Calu3 (cell line): ENCODE data around the gene BSPH1. TPM values are rescaled to one million over a fixed set of nuclear protein-coding genes. Genes with fewer than 3 reads are reported as not detected.

Experiments
- Bru-seq: library from RNA; stranded (reverse); fragments of 400-500 nt; gene quantifications from one replicate; lab custom pipeline; 2021; lab: Mats Ljungman, UMichigan
- BruChase-seq, 2 experiments: library from RNA; stranded (reverse); fragments of 400-500 nt; gene quantifications; one replicate each; lab custom pipeline; 2021; lab: Mats Ljungman, UMichigan
- BruUV-seq: library from RNA; stranded (reverse); fragments of 400-500 nt; replicated peaks from 2 replicates; lab custom pipeline; 2021; lab: Mats Ljungman, UMichigan
- CTCF ChIA-PET: fragments of 300-600 bp; sonication (Branson Sonifier 250); formaldehyde crosslinking; loops from one replicate; lab custom pipeline; 2022; ENCODE audit warnings: antibody characterized with exemption; lab: Charles Lee
- DNase-seq: peaks from one replicate; pipeline ENCODE4 v3.0.0; 2022
- H3K27ac Mint-ChIP-seq: one replicate; pipeline ENCODE4 v1.8.0; 2022; ENCODE audit warnings: mixed read lengths; ENCODE audit not compliant: unreplicated experiment
- H3K27me3 Mint-ChIP-seq: one replicate; pipeline ENCODE4 v1.8.0; 2022; ENCODE audit warnings: mixed read lengths; ENCODE audit not compliant: unreplicated experiment
- H3K36me3 Mint-ChIP-seq: one replicate; pipeline ENCODE4 v1.8.0; 2022; ENCODE audit warnings: mild to moderate bottlenecking, moderate library complexity, mixed read lengths; ENCODE audit not compliant: insufficient read depth, unreplicated experiment
- H3K4me1 Mint-ChIP-seq: one replicate; pipeline ENCODE4 v1.8.0; 2022; ENCODE audit warnings: mild to moderate bottlenecking, low read depth, mixed read lengths; ENCODE audit not compliant: unreplicated experiment
- H3K4me3 Mint-ChIP-seq: one replicate; pipeline ENCODE4 v1.8.0; 2022; ENCODE audit warnings: mild to moderate bottlenecking, low read depth, moderate library complexity, mixed read lengths; ENCODE audit not compliant: unreplicated experiment
- H3K9me3 Mint-ChIP-seq: one replicate; pipeline ENCODE4 v1.8.0; 2022; ENCODE audit warnings: low read depth, mixed read lengths; ENCODE audit not compliant: unreplicated experiment
- intact Hi-C: fragments of 100-400 bp; cut with micrococcal nuclease; formaldehyde crosslinking; loops from one replicate; pipeline ENCODE4 v1.10.0; 2022; ENCODE audit not compliant: unreplicated experiment
- long read RNA-seq: library from polyadenylated mRNA; stranded (forward); transcript quantifications from one replicate; pipeline ENCODE4 v2.0.0, GENCODE V29; 2022
- total RNA-seq: library from RNA; stranded (reverse); gene quantifications from 2 replicates; pipeline ENCODE4 v1.2.3, GENCODE V29; 2022
- TF ChIP-seq, protein P1 (sequence below): fragments of 200-600 bp; IDR thresholded peaks from one replicate; pipeline ENCODE4 v1.8.0; 2022; ENCODE audit warnings: antibody characterized with exemption; ENCODE audit not compliant: unreplicated experiment

The BSPH1 gene, protein sequence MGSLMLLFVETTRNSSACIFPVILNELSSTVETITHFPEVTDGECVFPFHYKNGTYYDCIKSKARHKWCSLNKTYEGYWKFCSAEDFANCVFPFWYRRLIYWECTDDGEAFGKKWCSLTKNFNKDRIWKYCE
- total RNA-seq (not detected in 2 replicates), Bru-seq, nascent RNA (not detected), BruChase-seq, experiment 1, labeled RNA remaining after a 6-hour chase (not detected), BruChase-seq, experiment 2, labeled RNA remaining after a 2-hour chase (not detected)
- long read RNA-seq, result 0 reads

- intact Hi-C loops, result no loop called here
- CTCF ChIA-PET, result no interaction called here
- H3K27me3 Mint-ChIP-seq, result peaks cover 86% of the 10 kb centered on the region
- BruUV-seq, result no TSS peak
- peaks cover 5% of the 10 kb centered on the region for H3K9me3 Mint-ChIP-seq
- no peak for DNase-seq
- no peaks in the 10 kb centered on the region for H3K4me1 Mint-ChIP-seq
- H3K36me3 Mint-ChIP-seq, result no peaks in the 10 kb centered on the region
- H3K27ac Mint-ChIP-seq, result no peak within 1 kb of the TSS
- H3K4me3 Mint-ChIP-seq, result no peak within 1 kb of the TSS
- TF ChIP-seq, protein P1, sequence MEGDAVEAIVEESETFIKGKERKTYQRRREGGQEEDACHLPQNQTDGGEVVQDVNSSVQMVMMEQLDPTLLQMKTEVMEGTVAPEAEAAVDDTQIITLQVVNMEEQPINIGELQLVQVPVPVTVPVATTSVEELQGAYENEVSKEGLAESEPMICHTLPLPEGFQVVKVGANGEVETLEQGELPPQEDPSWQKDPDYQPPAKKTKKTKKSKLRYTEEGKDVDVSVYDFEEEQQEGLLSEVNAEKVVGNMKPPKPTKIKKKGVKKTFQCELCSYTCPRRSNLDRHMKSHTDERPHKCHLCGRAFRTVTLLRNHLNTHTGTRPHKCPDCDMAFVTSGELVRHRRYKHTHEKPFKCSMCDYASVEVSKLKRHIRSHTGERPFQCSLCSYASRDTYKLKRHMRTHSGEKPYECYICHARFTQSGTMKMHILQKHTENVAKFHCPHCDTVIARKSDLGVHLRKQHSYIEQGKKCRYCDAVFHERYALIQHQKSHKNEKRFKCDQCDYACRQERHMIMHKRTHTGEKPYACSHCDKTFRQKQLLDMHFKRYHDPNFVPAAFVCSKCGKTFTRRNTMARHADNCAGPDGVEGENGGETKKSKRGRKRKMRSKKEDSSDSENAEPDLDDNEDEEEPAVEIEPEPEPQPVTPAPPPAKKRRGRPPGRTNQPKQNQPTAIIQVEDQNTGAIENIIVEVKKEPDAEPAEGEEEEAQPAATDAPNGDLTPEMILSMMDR, result no peak
Observed at GRCh38 chr19:47992070-47992469, at the start of gene BSPH1. TSS of gene BSPH1 (minus strand) at chr19:47992170. CDS start at chr19:47992081, 89 bp downstream.

GRCh38 chr19:48036765-48037164 lies 44.8 kb upstream of the BSPH1 start:
- no peaks in the 10 kb centered on the region for H3K36me3 Mint-ChIP-seq
- BruUV-seq, result no TSS peak
- no peaks in the 10 kb centered on the region for H3K9me3 Mint-ChIP-seq
- intact Hi-C loops, result no loop called here
- TF ChIP-seq, protein P1, result no peak
- H3K4me1 Mint-ChIP-seq, result no peaks in the 10 kb centered on the region
- no peak overlapping the region for H3K4me3 Mint-ChIP-seq
- CTCF ChIA-PET, result no interaction called here
- no peak overlapping the region for H3K27ac Mint-ChIP-seq
- H3K27me3 Mint-ChIP-seq, result peaks cover 78% of the 10 kb centered on the region
- DNase-seq, result no peak

- Mint-ChIP-seq H3K27me3 (peaks cover 69% of the 10 kb centered on the region), H3K9me3 (no peaks in the 10 kb centered on the region), H3K4me3 (no peak overlapping the region), H3K27ac (no peak overlapping the region), H3K4me1 (no peaks in the 10 kb centered on the region), H3K36me3 (no peaks in the 10 kb centered on the region)
- TF ChIP-seq, protein P1, result no peak
- DNase-seq, result no peak
- CTCF ChIA-PET, result interaction anchor here (0.6 kb wide), 2 partner anchors 10 to 168 kb away, joined by 3 read pairs; no protein-coding TSS in a partner anchor
- no TSS peak for BruUV-seq
- intact Hi-C loops, result no loop called here
Observed at GRCh38 chr19:48033604-48034003, 41.6 kb upstream of the BSPH1 start.

DNA sequence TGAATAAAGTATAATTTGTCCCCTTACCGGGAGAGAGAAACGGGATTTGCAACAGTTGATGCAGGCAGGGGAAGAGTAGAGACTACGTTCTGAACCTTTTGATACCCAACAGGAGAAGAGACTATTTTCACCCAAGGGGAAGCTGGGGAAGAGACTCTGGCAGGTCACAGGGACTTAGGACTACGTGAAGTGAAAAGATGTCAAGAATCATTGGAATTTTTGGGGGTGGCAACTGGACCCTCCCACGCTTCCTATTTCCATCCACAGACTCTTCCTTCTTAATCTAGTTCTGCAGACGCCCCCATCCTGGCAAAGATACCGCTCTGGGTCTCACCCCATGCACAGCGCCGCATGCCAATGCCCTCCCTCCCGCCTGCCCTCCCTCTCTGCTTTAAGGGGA lies 38.1 kb upstream of the BSPH1 start:
- H3K4me3 Mint-ChIP-seq, result no peak overlapping the region
- H3K27me3 Mint-ChIP-seq, result peaks cover 90% of the 10 kb centered on the region
- H3K4me1 Mint-ChIP-seq, result no peaks in the 10 kb centered on the region
- TF ChIP-seq, protein P1, result no peak
- no TSS peak for BruUV-seq
- no peak overlapping the region for H3K27ac Mint-ChIP-seq
- intact Hi-C loops, result no loop called here
- no peaks in the 10 kb centered on the region for H3K9me3 Mint-ChIP-seq
- no peaks in the 10 kb centered on the region for H3K36me3 Mint-ChIP-seq
- CTCF ChIA-PET, result no interaction called here
- no peak for DNase-seq
